Prostate gland (tissue), 2 donors: ENCODE results near the gene HTATIP2.

Experiments used
- POLR2AphosphoS5 ChIP-seq: sonication (generic); formaldehyde crosslinking; IDR thresholded peaks from one replicate; pipeline ENCODE4 v1.6.1; 2017; ENCODE audit warnings: antibody characterized with exemption
- TF ChIP-seq, protein P1 (sequence below), 4 experiments: fragments of 200-600 bp in 2 of 4; fragments of 450-650 bp in 2 of 4; sonication (generic) in 2 of 4; IDR thresholded peaks; 1 replicate in 3 of 4; 2 replicates in 1 of 4; pipeline ENCODE4 v1.5.1; 2016 to 2019; ENCODE audit warnings: antibody characterized with exemption in 4 of 4, mild to moderate bottlenecking in 2 of 4, moderate library complexity in 2 of 4

DNA sequence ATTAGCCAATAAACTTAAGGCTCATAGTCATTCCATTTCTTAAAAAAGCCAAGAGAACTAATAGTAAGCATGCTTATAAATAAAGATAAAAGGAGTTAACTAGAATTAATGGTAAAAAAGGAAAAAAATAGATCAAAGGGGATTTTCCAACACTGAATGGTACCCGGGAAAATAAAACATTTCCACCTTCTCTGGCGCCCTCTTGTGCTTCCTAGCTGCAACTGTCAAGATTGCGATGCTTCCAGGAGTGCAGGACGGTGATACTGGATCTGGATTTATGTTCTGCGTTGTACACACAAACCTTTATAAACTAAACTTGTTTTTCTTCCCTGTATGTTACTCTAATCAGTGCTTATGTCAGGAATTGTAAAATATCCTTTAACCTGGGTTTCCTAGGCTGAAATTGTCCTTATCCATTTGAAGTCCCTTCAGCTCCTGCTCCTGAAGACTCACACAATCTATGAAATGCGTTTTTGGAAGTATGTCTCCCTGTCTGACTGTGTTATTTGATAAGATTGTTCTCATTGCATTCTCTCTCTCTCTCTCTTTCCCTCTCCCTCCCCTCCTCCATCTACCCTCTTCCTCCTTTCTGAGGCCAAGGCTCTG is 9.6 kb upstream of the HTATIP2 start:
- no peak for TF ChIP-seq POLR2AphosphoS5
- TF ChIP-seq, protein P1, sequence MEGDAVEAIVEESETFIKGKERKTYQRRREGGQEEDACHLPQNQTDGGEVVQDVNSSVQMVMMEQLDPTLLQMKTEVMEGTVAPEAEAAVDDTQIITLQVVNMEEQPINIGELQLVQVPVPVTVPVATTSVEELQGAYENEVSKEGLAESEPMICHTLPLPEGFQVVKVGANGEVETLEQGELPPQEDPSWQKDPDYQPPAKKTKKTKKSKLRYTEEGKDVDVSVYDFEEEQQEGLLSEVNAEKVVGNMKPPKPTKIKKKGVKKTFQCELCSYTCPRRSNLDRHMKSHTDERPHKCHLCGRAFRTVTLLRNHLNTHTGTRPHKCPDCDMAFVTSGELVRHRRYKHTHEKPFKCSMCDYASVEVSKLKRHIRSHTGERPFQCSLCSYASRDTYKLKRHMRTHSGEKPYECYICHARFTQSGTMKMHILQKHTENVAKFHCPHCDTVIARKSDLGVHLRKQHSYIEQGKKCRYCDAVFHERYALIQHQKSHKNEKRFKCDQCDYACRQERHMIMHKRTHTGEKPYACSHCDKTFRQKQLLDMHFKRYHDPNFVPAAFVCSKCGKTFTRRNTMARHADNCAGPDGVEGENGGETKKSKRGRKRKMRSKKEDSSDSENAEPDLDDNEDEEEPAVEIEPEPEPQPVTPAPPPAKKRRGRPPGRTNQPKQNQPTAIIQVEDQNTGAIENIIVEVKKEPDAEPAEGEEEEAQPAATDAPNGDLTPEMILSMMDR (IDR thresholded peaks at IDR 0.05), result peak in 3 of 4 experiments; percentile 41 to 60 (median 49)
